ENCODE results near the gene CYSRT1.

Gene CYSRT1

GRCh38 chr9:137252555-137253506 is 27.9 kb downstream of the CYSRT1 start:
- DNase-seq (ENCODE audit: low spot score): no peak

DNA sequence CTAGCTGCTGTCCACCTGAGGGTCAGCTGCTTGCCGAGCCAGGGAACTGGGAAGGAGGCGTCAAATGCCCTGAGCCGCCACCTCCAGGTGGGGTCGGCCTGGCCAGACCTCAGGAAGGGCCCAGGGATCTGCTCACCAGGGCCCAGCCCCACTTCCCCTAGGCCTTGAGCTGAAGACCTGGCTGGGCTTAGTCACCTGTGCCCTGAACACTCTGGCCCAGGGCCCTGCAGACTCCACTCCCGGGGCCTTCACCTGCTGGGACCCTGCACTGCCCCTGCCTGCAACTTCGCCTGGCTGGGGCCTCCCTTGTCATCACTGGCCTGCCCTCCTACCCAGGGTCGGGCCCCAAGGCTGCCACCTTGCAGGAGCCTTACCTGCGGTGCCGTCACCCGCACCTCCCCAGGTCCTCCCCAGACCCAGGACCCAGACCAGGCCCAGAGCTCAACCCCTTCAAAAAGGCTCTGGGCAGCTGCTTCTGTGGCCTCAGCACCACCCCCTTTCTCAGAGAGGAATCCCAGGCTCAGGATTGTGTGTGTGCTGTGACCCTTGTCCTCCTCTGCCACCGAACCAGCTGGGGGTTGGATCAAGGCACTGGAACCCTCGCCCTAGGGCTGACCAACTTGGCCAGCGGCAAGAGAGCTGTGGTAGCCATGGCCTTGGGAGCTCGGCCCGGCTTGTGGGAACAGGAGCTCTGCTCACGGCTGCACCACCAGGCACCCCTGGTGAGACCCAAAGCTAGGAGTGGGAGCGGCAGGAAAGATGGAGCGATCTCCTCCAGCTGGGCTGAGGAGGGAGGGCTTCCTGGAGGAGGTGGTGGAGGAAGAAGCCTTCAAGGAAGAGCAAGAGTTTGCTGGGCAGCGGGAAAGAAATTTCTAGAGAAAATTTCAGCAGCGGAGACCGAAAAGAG is 29.0 kb downstream of the CYSRT1 start:
- no peak for DNase-seq (ENCODE audit: low spot score)

DNA sequence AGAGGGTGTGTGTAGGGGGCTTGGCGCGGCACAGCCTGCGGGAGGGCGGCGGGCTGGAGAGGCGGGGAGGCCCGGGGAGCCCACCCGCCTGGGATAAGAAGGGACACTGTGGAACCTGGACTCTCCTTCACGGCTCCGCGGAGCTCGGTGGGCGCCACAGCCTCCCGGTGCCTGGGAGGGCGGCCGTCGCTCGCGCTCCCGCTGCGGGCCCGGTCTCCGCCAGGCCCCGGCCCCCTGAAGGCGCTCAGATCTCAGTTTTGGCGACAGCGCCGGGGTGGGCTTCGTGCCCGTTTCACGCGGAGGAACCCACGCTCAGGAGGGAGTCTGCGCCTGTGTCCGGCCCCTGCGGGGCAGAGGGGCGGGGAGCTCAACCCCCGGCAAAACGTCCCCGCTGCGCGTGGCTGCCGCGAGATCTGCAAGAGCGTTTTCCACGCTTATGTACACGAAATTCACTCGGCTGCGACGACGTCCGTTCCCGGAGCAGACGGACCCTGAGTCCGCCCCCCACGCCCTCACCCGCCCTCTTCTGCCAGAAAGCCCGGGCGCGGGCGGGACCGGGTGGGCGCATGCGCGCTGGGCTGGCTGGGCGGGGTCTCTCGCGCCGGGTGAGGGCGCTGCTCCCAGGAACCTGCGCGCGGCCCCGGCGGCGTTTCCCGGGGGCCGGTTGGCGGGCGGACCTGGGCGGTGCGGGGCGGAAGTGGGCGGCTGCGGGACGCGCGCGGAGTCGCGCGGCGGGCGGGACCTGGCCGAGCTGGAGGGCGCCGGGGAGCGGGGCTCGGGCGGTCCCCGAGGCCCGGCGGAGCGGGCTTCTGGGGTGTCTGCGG is 29.9 kb downstream of the CYSRT1 start, which contains the start of gene NELFB:
Gene NELFB, plus strand, starts transcription at position 704 of the 824 bp plus-strand sequence.
- peak; percentile 83 for DNase-seq (ENCODE audit: low spot score)

- DNase-seq (ENCODE audit: low spot score): no peak
Measured at GRCh38 chr9:137255448-137256114, 30.6 kb downstream of the CYSRT1 start.

DNA sequence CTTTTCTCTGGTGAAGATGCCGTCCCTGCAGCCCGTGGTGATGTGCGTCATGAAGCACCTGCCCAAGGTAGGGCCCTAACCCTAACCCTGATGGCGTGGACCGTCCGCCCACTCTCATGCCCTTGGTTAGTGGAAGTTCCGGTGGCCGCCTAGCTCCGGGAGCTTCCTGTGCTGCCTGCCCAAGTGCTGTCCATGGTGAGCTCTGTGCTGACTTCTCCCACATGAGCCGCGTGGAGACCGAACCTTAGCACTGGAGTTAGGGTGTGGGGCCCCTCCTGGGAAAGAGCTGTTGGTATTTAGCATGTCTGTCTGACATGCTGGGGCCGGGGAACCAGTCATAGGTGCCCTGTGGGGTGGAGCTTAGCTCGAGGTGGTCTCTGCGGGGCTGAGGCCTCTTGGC is 31.4 kb downstream of the CYSRT1 start:
- no peak for DNase-seq (ENCODE audit: low spot score)

GRCh38 chr9:137256856-137257255 is 31.9 kb downstream of the CYSRT1 start:
- no peak for DNase-seq (ENCODE audit: low spot score)

DNA sequence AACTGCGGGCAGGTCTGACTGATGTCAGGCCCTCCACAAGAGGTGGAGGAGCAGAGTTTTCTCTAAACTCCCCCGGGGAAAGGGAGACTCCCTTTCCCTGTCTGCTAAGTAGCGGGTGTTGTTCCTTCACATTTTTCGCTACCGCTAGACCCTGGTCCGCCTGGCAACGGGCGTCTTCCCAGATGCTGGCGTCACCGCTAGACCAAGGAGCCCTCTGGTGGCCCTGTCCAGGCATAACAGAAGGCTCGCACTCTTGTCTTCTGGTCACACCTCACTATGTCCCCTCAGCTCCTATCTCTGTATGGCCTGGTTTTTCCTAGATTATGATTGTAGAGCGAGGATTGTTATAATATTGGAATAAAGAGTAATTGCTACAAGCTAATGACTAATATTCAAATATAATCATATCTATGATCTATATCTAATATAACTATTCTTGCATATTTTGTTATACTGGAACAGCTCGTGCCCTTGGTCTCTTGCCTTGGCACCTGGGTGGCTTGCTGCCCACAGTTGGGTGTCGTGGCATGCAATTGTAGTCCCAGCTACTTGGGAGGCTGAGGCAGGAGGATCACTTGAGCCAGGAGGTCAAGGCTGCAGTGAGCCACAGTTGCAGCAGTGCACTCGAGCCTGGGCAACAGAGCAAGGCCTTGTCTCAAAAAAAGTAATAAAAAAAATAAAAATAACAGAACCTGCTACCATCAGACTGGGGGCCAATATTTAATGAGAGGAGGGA is 37.4 kb downstream of the CYSRT1 start:
- DNase-seq (ENCODE audit: low spot score): peak; percentile 70

DNA sequence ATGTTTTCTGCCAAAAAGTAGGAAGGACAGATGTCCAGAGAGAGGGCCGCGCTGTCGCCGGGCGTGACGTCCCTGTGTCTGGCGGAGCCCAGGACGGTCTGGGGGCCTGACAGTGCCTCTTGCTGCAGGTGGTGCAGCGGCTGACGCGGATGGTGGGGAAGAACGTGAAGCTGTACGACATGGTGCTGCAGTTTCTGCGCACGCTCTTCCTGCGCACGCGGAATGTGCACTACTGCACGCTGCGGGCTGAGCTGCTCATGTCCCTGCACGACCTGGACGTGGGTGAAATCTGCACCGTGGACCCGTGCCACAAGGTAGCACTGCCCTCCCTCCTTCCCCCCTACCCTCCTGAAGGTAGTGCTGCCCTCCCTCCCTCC is 37.9 kb downstream of the CYSRT1 start:
- DNase-seq (ENCODE audit: low spot score): no peak

DNA sequence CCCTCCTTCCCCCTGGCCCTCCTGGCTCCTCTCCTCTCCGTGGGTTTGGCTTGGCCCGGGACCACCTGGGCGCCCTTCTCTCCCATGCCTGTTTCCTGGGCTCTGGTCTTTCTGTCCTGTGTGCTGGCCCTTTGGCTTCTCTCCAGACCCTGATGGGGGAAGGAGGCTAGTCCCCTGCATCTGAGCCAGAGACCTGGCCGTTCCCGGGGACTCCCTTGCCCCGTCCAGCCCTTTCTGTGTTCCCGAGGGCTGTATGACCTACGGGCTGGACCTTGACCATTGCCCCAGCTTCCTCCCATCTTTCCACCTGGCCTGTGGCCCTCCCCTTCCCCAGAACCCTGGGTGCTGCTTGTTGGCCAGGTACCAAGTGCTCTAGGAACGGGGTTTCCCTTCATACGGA is 38.5 kb downstream of the CYSRT1 start:
- no peak for DNase-seq (ENCODE audit: low spot score)

DNA sequence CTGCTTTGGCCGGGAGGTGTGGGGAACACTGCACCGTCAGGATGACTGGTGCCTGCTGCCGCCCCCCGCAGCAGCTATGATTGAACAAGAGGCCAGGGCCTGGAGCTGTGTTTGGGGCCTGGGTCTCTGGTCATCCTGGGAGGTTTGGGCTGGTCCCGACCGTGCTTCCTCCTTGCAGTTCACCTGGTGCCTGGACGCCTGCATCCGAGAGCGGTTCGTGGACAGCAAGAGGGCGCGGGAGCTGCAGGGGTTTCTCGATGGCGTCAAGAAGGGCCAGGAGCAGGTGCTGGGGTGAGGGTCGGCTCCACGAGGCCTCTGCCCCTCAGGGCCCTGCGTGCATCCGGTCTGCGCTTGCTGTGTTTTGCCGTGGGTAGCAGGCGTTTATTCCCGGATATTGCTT is 39.1 kb downstream of the CYSRT1 start:
- DNase-seq (ENCODE audit: low spot score): no peak

DNA sequence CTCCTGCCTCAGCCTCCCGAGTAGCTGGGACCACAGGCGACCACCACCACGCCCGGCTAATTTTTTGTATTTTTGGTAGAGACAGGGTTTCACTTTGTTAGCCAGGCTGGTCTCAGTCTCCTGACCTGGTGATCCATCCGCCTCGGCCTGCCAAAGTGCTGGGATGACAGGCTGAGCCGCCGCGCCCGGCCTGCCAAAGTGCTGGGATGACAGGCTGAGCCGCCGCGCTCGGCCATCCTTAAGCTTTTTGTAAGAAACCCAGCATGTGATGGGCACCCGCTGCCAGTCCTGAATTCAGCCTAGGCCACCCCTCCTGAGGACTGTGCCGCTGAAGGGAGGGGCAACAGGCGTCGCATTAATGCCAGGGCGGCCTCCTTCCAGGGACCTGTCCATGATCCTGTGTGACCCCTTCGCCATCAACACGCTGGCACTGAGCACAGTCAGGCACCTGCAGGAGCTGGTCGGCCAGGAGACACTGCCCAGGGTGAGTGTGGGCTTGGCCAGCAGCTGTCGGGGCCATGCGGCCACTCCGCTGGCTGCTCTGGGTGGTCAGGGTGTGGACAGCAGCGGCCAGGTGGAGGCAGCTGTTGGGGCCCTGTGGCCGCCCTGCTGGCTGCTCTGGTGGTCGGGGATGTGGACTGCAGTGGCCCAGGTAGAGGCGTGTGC is 40.7 kb downstream of the CYSRT1 start:
- DNase-seq (ENCODE audit: low spot score): no peak

DNA sequence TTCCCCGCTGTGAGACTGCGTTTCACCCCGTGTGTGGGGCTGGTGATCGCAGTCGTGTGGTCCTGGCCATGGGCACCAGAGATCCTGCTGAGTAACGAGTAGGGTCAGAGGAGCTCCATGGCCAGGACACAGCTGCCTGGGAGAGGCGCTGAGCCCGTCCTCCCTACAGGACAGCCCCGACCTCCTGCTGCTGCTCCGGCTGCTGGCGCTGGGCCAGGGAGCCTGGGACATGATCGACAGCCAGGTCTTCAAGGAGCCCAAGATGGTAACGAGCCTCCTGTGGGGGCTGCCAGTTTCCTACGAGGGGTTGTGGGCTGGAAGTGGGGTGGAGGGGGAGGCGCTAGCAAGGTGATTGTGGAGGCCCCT is 41.2 kb downstream of the CYSRT1 start:
- DNase-seq (ENCODE audit: low spot score): no peak

GRCh38 chr9:137266585-137267453 is 41.8 kb downstream of the CYSRT1 start:
- no peak for DNase-seq (ENCODE audit: low spot score)

DNA sequence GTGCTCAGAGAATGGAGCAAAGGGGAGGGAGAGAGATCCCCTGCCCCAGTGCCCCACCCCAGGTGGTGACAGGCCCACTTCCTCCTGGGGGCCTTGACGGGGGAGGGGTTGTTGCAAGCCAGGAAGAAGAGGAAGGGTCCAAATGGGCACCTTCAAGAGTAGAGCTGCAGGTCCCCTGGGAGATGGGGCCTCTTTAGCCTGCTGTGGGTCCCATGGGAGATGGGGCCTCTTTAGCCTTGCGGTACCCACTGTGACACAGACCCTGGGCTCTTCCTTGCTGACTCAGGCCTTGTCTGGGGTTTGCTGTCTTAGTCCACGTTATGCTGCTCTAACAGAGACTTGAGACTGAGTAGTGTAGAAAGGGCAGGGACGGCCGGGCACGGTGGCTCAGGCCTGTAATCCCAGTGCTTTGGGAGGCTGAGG is 43.0 kb downstream of the CYSRT1 start:
- no peak for DNase-seq (ENCODE audit: low spot score)

GRCh38 chr9:137268538-137269201 is 43.7 kb downstream of the CYSRT1 start:
- DNase-seq (ENCODE audit: low spot score): no peak

DNA sequence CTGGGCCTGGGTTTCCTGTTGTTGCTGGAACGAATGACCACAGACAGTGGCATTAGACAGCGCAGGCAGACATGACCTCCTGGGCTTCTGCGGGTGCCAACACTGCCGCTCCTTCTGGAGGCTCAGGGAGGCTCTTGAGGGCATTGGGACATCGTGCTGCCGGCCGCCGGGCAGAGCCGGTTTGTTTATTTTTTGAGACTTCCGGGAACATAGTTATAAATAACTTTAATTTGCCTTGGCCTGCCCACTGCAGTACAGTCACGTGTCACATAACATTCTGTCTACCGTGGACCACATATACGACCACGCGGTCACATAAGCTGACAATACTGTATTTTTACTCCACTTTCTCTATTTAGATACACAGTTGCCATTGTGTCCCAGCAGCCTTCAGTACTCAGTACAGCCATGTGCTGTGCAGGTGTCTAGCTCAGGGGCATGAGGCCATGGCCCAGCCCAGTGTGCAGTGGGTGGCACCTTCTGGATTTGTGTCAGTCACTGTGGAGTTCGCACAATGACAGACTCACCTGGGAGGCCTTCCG is 44.3 kb downstream of the CYSRT1 start:
- no peak for DNase-seq (ENCODE audit: low spot score)

- no peak for DNase-seq (ENCODE audit: low spot score)
Measured at GRCh38 chr9:137270929-137271695, 46.1 kb downstream of the CYSRT1 start.

DNA sequence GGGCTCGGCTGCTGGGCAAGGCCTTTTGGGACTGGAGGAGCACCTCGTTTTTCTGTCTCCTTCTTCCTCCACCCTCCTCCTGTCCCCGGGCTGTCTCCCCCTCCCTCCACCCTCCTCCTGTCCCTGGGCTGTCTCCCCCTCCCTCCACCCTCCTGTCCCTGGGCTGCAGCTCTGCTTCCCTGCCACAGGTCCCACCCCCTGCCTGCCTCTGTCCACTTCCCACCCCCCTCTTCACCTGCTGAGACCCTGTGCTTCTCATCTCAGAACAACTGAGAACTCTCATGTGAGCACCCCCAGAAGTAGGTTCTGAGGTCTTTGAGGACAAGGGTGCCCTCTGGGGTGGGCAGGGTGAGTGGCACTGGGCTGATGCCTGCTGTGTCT is 46.7 kb downstream of the CYSRT1 start:
- no peak for DNase-seq (ENCODE audit: low spot score)
